Heart left ventricle (tissue), 13 donors: ENCODE measurements around the gene ASTN2.

Experiments used
- POLR2A ChIP-seq, 2 donors: fragments of 450-650 bp; IDR thresholded peaks; one replicate each; pipeline ENCODE4 v1.6.1; 2017; ENCODE audit warnings: antibody characterized with exemption in 2 of 2, mild to moderate bottlenecking in 2 of 2, moderate library complexity in 2 of 2
- TF ChIP-seq, protein P1 (sequence below), 12 donors: fragments of 200-600 bp; sonication (generic) in 4 of 12; IDR thresholded peaks; one replicate each; pipeline versions ENCODE4 v1.5.0 to v1.8.0; 2018 to 2022; ENCODE audit warnings: antibody characterized with exemption in 12 of 12, mild to moderate bottlenecking in 5 of 12
- donor health status: ischemic (EF 13 %, LVEDD 7.1; RV severe dilation, severe dysfunction).
- donor health status: DM: no; HTN: yes; CAD: no.
- donor health status: DM: no; HTN: no; CAD: no.
- donor health status: ischemic (EF 25% LVEDD 6.9; RV normal size, moderate dysfunction).
- donor health status: ischemic (EF 25% LVEDD 5.7; RV mildly dilated, moderate dysfunction).
- donor health status: ischemic (EF 35%, LVEDD 5.7; RV mildly dilated, moderate dysfunction).
- donor health status: nonischemic (EF 11% LVEDD 7.7; RV severe dilation, severe dysfunction).
- donor health status: DM: yes; HTN: yes; CAD: no.
- donor health status: PGD.
- donor health status: ischemic (EF 29% LVEDD 5.4; RV normal size, mild dysfunction).
- donor health status: nonischemic (EF 23%, LVEDD 6.1; RV moderate dilation, normal function).

DNA sequence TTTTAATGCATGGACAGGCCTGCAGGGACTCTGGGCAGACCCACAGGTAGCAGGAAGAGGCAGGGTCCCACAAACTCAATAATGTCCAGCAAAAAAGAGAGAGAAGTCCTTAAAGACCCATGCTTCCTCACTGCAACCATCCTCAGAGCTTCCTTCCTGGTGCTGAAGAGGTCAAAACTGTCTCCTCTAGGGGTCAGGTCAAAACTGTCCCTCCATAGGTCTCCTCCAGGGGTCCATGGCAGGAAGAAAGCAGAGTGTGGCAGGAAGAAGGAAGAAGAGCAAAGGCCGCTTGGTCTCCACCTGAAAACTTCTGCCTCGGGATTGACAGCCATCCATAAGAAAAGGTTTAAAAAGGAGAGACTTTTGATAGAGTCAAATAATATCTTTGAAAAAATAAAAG, 989.6 kb downstream of the ASTN2 start:
- TF ChIP-seq, protein P1, sequence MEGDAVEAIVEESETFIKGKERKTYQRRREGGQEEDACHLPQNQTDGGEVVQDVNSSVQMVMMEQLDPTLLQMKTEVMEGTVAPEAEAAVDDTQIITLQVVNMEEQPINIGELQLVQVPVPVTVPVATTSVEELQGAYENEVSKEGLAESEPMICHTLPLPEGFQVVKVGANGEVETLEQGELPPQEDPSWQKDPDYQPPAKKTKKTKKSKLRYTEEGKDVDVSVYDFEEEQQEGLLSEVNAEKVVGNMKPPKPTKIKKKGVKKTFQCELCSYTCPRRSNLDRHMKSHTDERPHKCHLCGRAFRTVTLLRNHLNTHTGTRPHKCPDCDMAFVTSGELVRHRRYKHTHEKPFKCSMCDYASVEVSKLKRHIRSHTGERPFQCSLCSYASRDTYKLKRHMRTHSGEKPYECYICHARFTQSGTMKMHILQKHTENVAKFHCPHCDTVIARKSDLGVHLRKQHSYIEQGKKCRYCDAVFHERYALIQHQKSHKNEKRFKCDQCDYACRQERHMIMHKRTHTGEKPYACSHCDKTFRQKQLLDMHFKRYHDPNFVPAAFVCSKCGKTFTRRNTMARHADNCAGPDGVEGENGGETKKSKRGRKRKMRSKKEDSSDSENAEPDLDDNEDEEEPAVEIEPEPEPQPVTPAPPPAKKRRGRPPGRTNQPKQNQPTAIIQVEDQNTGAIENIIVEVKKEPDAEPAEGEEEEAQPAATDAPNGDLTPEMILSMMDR (IDR thresholded peaks at IDR 0.05), result no peak
- TF ChIP-seq POLR2A (IDR thresholded peaks at IDR 0.05), result no peak
